ENCODE results near the gene UFC1. TPM values are rescaled to one million over a fixed set of nuclear protein-coding genes. Genes with fewer than 3 reads are reported as not detected.

UFC1 gene
- total and polyA plus RNA-seq, 2 of the 13 experiments (the other 11 are each of a cell fraction or from before 2014, with no cell fraction given), result 72.8 to 85.2 TPM

- peak; percentile 52; the same call in 1 of the 2 replicates for TF ChIP-seq PHF21A (CRISPR knock-in tag; IDR thresholded peaks at IDR 0.05)
- TF ChIP-seq POLR2G (IDR thresholded peaks at IDR 0.05; ENCODE audit: low read depth, low read length), result peak; percentile 92
- TF ChIP-seq SNAPC5 (CRISPR knock-in tag; IDR thresholded peaks at IDR 0.05; ENCODE audit: borderline replicate concordance), result 0 out of 2 replicates have a peak, but pooled peaks have one; percentile 56
- TF ChIP-seq CENPX (CRISPR knock-in tag; IDR thresholded peaks at IDR 0.05), result no peak
- TF ChIP-seq ZNF672 (CRISPR knock-in tag; IDR thresholded peaks at IDR 0.05), result no peak
- TF ChIP-seq IRF9 (CRISPR knock-in tag; IDR thresholded peaks at IDR 0.05; ENCODE audit: borderline replicate concordance), result peak; percentile 33; the same call in 1 of the 2 replicates
- TF ChIP-seq TOE1 (CRISPR knock-in tag; IDR thresholded peaks at IDR 0.05), result no peak; the same call in 1 of the 2 replicates
- TF ChIP-seq ZNF598 (CRISPR knock-in tag; IDR thresholded peaks at IDR 0.05; ENCODE audit: borderline replicate concordance), result no peak
- peak; percentile 65; the same call in 1 of the 2 replicates for TF ChIP-seq ZSCAN30 (CRISPR knock-in tag; IDR thresholded peaks at IDR 0.05)
- TF ChIP-seq ZSCAN29 (CRISPR knock-in tag; conservative IDR thresholded peaks at IDR 0.05), result 0 out of 2 replicates have a peak, but pooled peaks have one; percentile 69
- 0 out of 2 replicates have a peak, but pooled peaks have one; percentile 9 for TF ChIP-seq ZBTB33 (CRISPR knock-in tag; IDR thresholded peaks at IDR 0.05)
- TF ChIP-seq AGO1 (IDR thresholded peaks at IDR 0.05; ENCODE audit: low read depth, low read length, poor library complexity, severe bottlenecking), result no peak
- no peak for TF ChIP-seq ZNF503 (CRISPR knock-in tag; IDR thresholded peaks at IDR 0.05)
- TF ChIP-seq TP53 (CRISPR knock-in tag; conservative IDR thresholded peaks at IDR 0.05), result no peak
- TF ChIP-seq ARNTL (CRISPR knock-in tag; IDR thresholded peaks at IDR 0.05), result peak; percentile 38; the same call in 1 of the 2 replicates
- no peak for TF ChIP-seq NCOA2 (CRISPR knock-in tag; IDR thresholded peaks at IDR 0.05)
- 0 out of 2 replicates have a peak, but pooled peaks have one; percentile 43 for TF ChIP-seq ZFP36L1 (CRISPR knock-in tag; IDR thresholded peaks at IDR 0.05)
- peak; percentile 19; the same call in 1 of the 2 replicates for TF ChIP-seq ZBTB43 (CRISPR knock-in tag; conservative IDR thresholded peaks at IDR 0.05)
- 0 out of 2 replicates have a peak, but pooled peaks have one; percentile 32 for TF ChIP-seq KLF9 (CRISPR knock-in tag; IDR thresholded peaks at IDR 0.05; ENCODE audit: low read depth)
- TF ChIP-seq CBX5 (CRISPR knock-in tag; IDR thresholded peaks at IDR 0.05; ENCODE audit: borderline replicate concordance), result 0 out of 2 replicates have a peak, but pooled peaks have one; percentile 56
- TF ChIP-seq ELF3 (CRISPR knock-in tag; IDR thresholded peaks at IDR 0.05), result peak; percentile 93
- TF ChIP-seq ZBTB34 (CRISPR knock-in tag; IDR thresholded peaks at IDR 0.05), result 0 out of 2 replicates have a peak, but pooled peaks have one; percentile 41
Measured at GRCh38 chr1:161153682-161154337, at the start of gene UFC1 (continued).

Data from HepG2 (cell line).